GM12878 (cell line): ENCODE measurements around the gene LDB3. TPM values are rescaled to one million over a fixed set of nuclear protein-coding genes. Genes with fewer than 3 reads are reported as not detected.

Experiments used
- ATAC-seq: fragments of 200-7000 bp; cut with Tn5 transposase; 3 replicates; pipeline ENCODE4 v1.9.1; 2020; ENCODE audit warnings: mild to moderate bottlenecking, moderate library complexity
- BruUV-seq: library from RNA; stranded (reverse); fragments of 400-500 nt; replicated peaks from 2 replicates; lab custom pipeline; 2021; lab: Mats Ljungman, UMichigan
- CTCF ChIA-PET: fragments of 300-600 bp; sonication (Branson Sonifier 250); formaldehyde crosslinking; extraction: SDS; loops from one replicate; lab custom pipeline; 2021; ENCODE audit warnings: inconsistent platforms; lab: Yijun Ruan, JAX
- POLR2A ChIA-PET: fragments of 350-600 bp; formaldehyde crosslinking; extraction: SDS; loops from one replicate; lab custom pipeline; 2021; ENCODE audit warnings: inconsistent platforms; lab: Charles Lee
- RAD21 ChIA-PET: fragments of 300-600 bp; sonication (Branson Sonifier 250); formaldehyde crosslinking; loops from one replicate; lab custom pipeline; 2023; ENCODE audit warnings: antibody characterized with exemption; ENCODE audit not compliant: unreplicated experiment; lab: Charles Lee
- SMC1A ChIA-PET: fragments of 300-600 bp; sonication (Branson Sonifier 250); formaldehyde crosslinking; loops from one replicate; lab custom pipeline; 2023; ENCODE audit not compliant: unreplicated experiment, uncharacterized antibody; lab: Charles Lee
- DNase-seq: peaks from one replicate; pipeline ENCODE4 v3.0.0-alpha.2; 2011; ENCODE audit warnings: low read depth, low spot score
- FAIRE-seq: peaks from 3 replicates; lab custom pipeline; 2011; peaks lifted over from hg19 to GRCh38; lab: Jason Lieb, UNC
- H2AFZ ChIP-seq: 2 replicates; pipeline ENCODE4 v1.6.0; 2011; ENCODE audit warnings: low read depth, low read length, control low read depth; ENCODE audit not compliant: control insufficient read depth
- H3K27ac ChIP-seq: 2 replicates; pipeline ENCODE4 v1.5.1; 2011; ENCODE audit warnings: control low read depth; ENCODE audit not compliant: control insufficient read depth, insufficient read depth
- H3K27me3 ChIP-seq, 2 experiments: replicated peaks in 1 of 2; 2 replicates each; pipeline versions ENCODE4 v1.6.0 to v1.6.1; 2011; ENCODE audit warnings: low read length in 1 of 2; ENCODE audit not compliant: control insufficient read depth in 2 of 2, insufficient read depth in 2 of 2
- H3K36me3 ChIP-seq, 2 experiments: 2 replicates each; pipeline ENCODE4 v1.5.1; 2011; ENCODE audit warnings: low read length in 1 of 2; ENCODE audit not compliant: control insufficient read depth in 2 of 2, insufficient read depth in 2 of 2
- H3K4me1 ChIP-seq: 2 replicates; pipeline ENCODE4 v1.6.1; 2011; ENCODE audit warnings: mild to moderate bottlenecking, low read length, moderate library complexity, mixed read lengths; ENCODE audit not compliant: control insufficient read depth, insufficient read depth
- H3K4me2 ChIP-seq: 2 replicates; pipeline ENCODE4 v1.6.0; 2011; ENCODE audit warnings: control low read depth; ENCODE audit not compliant: control insufficient read depth, insufficient read depth
- H3K4me3 ChIP-seq: fragments of 200-600 bp; sonication (generic); 2 replicates; pipeline ENCODE4 v1.5.1; 2016
- H3K79me2 ChIP-seq: 2 replicates; pipeline ENCODE4 v1.6.0; 2011; ENCODE audit warnings: low read length; ENCODE audit not compliant: control insufficient read depth, insufficient read depth
- H3K9ac ChIP-seq: 2 replicates; pipeline ENCODE4 v1.8.0; 2011; ENCODE audit warnings: low read length, control low read depth, mixed read lengths; ENCODE audit not compliant: control insufficient read depth, insufficient read depth
- H3K9me3 ChIP-seq: replicated peaks from 3 replicates; pipeline ENCODE4 v1.5.1; 2011; ENCODE audit warnings: mild to moderate bottlenecking, low read length; ENCODE audit not compliant: control insufficient read depth, insufficient read depth
- H4K20me1 ChIP-seq: 2 replicates; pipeline ENCODE4 v1.6.0; 2011; ENCODE audit not compliant: control insufficient read depth, insufficient read depth
- CHD1 ChIP-seq: IDR thresholded peaks from 2 replicates; pipeline ENCODE4 v1.6.1; 2012; ENCODE audit warnings: low read depth, low read length, improper control_type of control experiment
- CREM ChIP-seq: IDR thresholded peaks from 2 replicates; pipeline ENCODE4 v1.6.1; 2014; ENCODE audit warnings: antibody characterized with exemption, low read depth
- E2F4 ChIP-seq: IDR thresholded peaks from 2 replicates; pipeline ENCODE4 v1.6.1; 2012; ENCODE audit warnings: low read depth, low read length, improper control_type of control experiment
- GABPA ChIP-seq: IDR thresholded peaks from 2 replicates; pipeline ENCODE4 v1.6.1; 2014; ENCODE audit warnings: antibody characterized with exemption, low read depth, mild to moderate bottlenecking, inconsistent platforms
- IRF5 ChIP-seq: fragments of 450-650 bp; IDR thresholded peaks from 2 replicates; pipeline ENCODE4 v1.6.1; 2017; ENCODE audit warnings: borderline replicate concordance
- ZBTB4 ChIP-seq: fragments of 450-650 bp; formaldehyde crosslinking; IDR thresholded peaks from 2 replicates; pipeline ENCODE4 v1.4.0; 2022; ENCODE audit warnings: mild to moderate bottlenecking, moderate library complexity
- WGBS: methylation state at CpG from one replicate; pipeline ENCODE4 v1.1.6; 2016; ENCODE audit warnings: low lambda C conversion rate; ENCODE audit not compliant: insufficient replicate concordance, insufficient coverage; ENCODE audit errors: missing lambda C conversion rate; 5-methylcytosine and 5-hydroxymethylcytosine counted together
- in situ Hi-C: fragments of 300-500 bp; cut with MboI; formaldehyde crosslinking; loops from 9 replicates; pipeline ENCODE4 v1.14.3; 2018; ENCODE audit warnings: mixed read lengths
- intact Hi-C: fragments of 100-400 bp; cut with micrococcal nuclease; formaldehyde crosslinking; loops from one replicate; pipeline ENCODE4 v1.14.2; 2022; ENCODE audit not compliant: unreplicated experiment
- polyA plus RNA-seq, 11 experiments: library from polyadenylated mRNA; depleted of rRNA in 4 of 11; unstranded in 6 of 11; stranded (reverse) in 5 of 11; fragments of >200 nt; fragmentation: Nextera tagmentation in 4 of 11; fragmentation: Illumina TruSeq in 1 of 11; extraction: Ambion mirVana in 4 of 11; extraction: Trizol in 1 of 11; gene quantifications; 1 replicate in 1 of 11; 2 replicates in 10 of 11; pipeline versions ENCODE4 v1.2.1 to v1.2.3, GENCODE V29; 2011 to 2016; ENCODE audit warnings: inconsistent platforms in 2 of 11, missing spikeins in 2 of 11, low read depth in 1 of 11
- total RNA-seq, 4 experiments: library from RNA; depleted of rRNA in 3 of 4; stranded (reverse); fragments of >200 nt in 3 of 4; fragmentation: Illumina TruSeq in 1 of 4; extraction: Trizol in 1 of 4; gene quantifications; 2 replicates each; pipeline versions ENCODE4 v1.2.1 to v1.2.3, GENCODE V29; 2013 to 2021

The LDB3 gene
- total and polyA plus RNA-seq, 10 of the 15 experiments (the other 5 are each of a cell fraction or from before 2014, with no cell fraction given): 0.02 to 0.07 (median 0.04) TPM; not detected in 1

GRCh38 chr10:86628311-86628710 is 40.0 kb upstream of the LDB3 start:
- no peaks in the 10 kb centered on the region for H4K20me1 ChIP-seq
- POLR2A ChIA-PET: no interaction called here
- no peak overlapping the region for H3K4me2 ChIP-seq
- no peak overlapping the region for H2AFZ ChIP-seq
- H3K4me3 ChIP-seq: no peak overlapping the region
- peaks cover 0 to 8% of the 10 kb centered on the region in 2 experiments; a peak in 2 of 4 replicates for H3K27me3 ChIP-seq
- no peak overlapping the region for H3K9ac ChIP-seq
- TF ChIP-seq E2F4: no peak
- in situ Hi-C loops (no loop called here), intact Hi-C loops (no loop called here)
- H3K9me3 ChIP-seq: no peaks in the 10 kb centered on the region
- ATAC-seq: no peak
- H3K79me2 ChIP-seq: no peaks in the 10 kb centered on the region
- H3K4me1 ChIP-seq: no peaks in the 10 kb centered on the region
- H3K36me3 ChIP-seq: no peaks in the 10 kb centered on the region
- FAIRE-seq: no peak
- CTCF ChIA-PET: interaction anchor here (0.7 to 3.8 kb wide), 3 partner anchors 10 to 46 kb away, joined by 3 to 16 read pairs (median 4); no protein-coding TSS in a partner anchor
- no peak overlapping the region for H3K27ac ChIP-seq
- 96% methylated on average over 2 of the region's 2 CpGs for WGBS
- SMC1A ChIA-PET: no interaction called here
- BruUV-seq: no TSS peak
- DNase-seq: no peak
- RAD21 ChIA-PET: interaction anchor here (0.6 to 1.0 kb wide), 2 partner anchors 9 to 15 kb away, joined by 3 to 5 read pairs; no protein-coding TSS in a partner anchor

GRCh38 chr10:86630079-86630478 is 38.2 kb upstream of the LDB3 start:
- ChIA-PET POLR2A (interaction anchor here (0.7 kb wide), 1 partner anchor 169 kb away, joined by 3 read pairs; no protein-coding TSS in a partner anchor), RAD21 (interaction anchor here (0.6 kb wide), 1 partner anchor 162 kb away, joined by 3 read pairs; no protein-coding TSS in a partner anchor), CTCF (interaction anchor here (0.6 to 1.4 kb wide), 2 partner anchors 9 to 310 kb away, joined by 3 read pairs; no protein-coding TSS in a partner anchor), SMC1A (interaction anchor here (1.0 kb wide), 1 partner anchor 49 kb away, joined by 3 read pairs; no protein-coding TSS in a partner anchor)
- WGBS: 0% methylated on average over 2 of the region's 2 CpGs
- H3K4me3 ChIP-seq: no peak overlapping the region
- H3K9ac ChIP-seq: no peak overlapping the region
- H3K4me2 ChIP-seq: no peak overlapping the region
- peaks cover 0 to 8% of the 10 kb centered on the region in 2 experiments; a peak in 2 of 4 replicates for H3K27me3 ChIP-seq
- no peaks in the 10 kb centered on the region for H3K36me3 ChIP-seq
- no peak overlapping the region for H2AFZ ChIP-seq
- FAIRE-seq (no peak), ATAC-seq (no peak), DNase-seq (no peak)
- no peaks in the 10 kb centered on the region for H3K4me1 ChIP-seq
- H3K79me2 ChIP-seq: no peaks in the 10 kb centered on the region
- TF ChIP-seq CHD1: no peak
- no peak for TF ChIP-seq GABPA
- TF ChIP-seq CREM: no peak
- no peak for TF ChIP-seq ZBTB4 (CRISPR knock-in tag)
- TF ChIP-seq IRF5: no peak
- in situ Hi-C loops: no loop called here
- no peaks in the 10 kb centered on the region for H3K9me3 ChIP-seq
- H4K20me1 ChIP-seq: no peaks in the 10 kb centered on the region
- no TSS peak for BruUV-seq
- H3K27ac ChIP-seq: no peak overlapping the region
- intact Hi-C loops: no loop called here
